Subcutaneous abdominal adipose tissue (tissue), 5 donors: ENCODE results near the gene UXS1.

Experiments used
- H3K27ac ChIP-seq: one replicate; pipeline ENCODE4 v1.7.0; 2013; ENCODE audit warnings: low read depth, mild to moderate bottlenecking, inconsistent platforms, low read length, moderate library complexity
- H3K27me3 ChIP-seq, 5 donors: one replicate each; pipeline ENCODE4 v1.7.0; 2013; ENCODE audit warnings: low read length in 5 of 5, inconsistent platforms in 1 of 5; ENCODE audit not compliant: control insufficient read depth in 5 of 5, insufficient read depth in 4 of 5
- H3K36me3 ChIP-seq, 5 donors: one replicate each; pipeline ENCODE4 v1.7.0; 2013; ENCODE audit warnings: low read length in 5 of 5; ENCODE audit not compliant: control insufficient read depth in 5 of 5, insufficient read depth in 5 of 5
- H3K4me1 ChIP-seq, 5 donors: one replicate each; pipeline ENCODE4 v1.7.0; 2013; ENCODE audit warnings: low read length in 5 of 5, mild to moderate bottlenecking in 3 of 5, moderate library complexity in 1 of 5; ENCODE audit not compliant: control insufficient read depth in 5 of 5, insufficient read depth in 5 of 5
- H3K4me3 ChIP-seq, 5 donors: one replicate each; pipeline ENCODE4 v1.7.0; 2013; ENCODE audit warnings: low read length in 5 of 5, low read depth in 1 of 5
- H3K9ac ChIP-seq, 5 donors: one replicate each; pipeline ENCODE4 v1.7.0; 2013; ENCODE audit warnings: low read length in 5 of 5, mild to moderate bottlenecking in 4 of 5, moderate library complexity in 3 of 5
- H3K9me3 ChIP-seq, 5 donors: one replicate each; pipeline ENCODE4 v1.7.0; 2013; ENCODE audit warnings: low read length in 5 of 5; ENCODE audit not compliant: control insufficient read depth in 5 of 5
- donor health status: healthy.
- donor health status: healthy.
- donor health status: healthy.
- donor health status: healthy.
- donor health status: healthy.

Gene UXS1

DNA sequence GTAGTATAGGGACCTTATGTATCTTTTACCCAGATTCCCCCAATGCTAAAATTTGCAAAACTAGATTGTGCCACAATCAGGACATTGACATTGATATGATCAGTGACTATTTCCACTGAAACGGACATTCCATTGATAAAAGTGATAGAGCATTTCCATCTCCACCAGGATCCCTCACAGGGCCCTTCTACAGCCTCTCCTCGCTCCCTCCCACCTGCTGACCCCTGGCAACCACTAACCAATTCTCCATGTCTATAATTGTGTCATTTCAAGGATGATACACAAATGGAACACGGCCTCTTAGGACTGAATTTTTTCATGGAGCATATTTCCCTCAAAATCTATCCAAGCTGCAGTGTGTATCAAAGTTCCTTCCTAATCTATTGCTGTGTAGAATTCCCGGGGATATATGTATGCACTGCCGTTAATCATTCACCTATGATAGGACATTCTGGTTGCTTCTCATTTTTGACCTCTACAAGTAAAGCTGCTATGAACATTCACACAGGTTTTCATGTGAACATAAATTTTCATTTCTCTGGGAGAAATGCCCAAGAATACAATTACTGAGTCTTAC is 67.3 kb downstream of the UXS1 start:
- no peak overlapping the region for H3K9ac ChIP-seq
- no peaks in the 10 kb centered on the region for H3K27me3 ChIP-seq
- peaks cover 0 to 3% (median 0%) of the 10 kb centered on the region in 5 donors for H3K4me1 ChIP-seq
- H3K4me3 ChIP-seq: no peak overlapping the region
- no peaks in the 10 kb centered on the region for H3K9me3 ChIP-seq
- no peak overlapping the region for H3K27ac ChIP-seq
- H3K36me3 ChIP-seq: peaks cover 4 to 26% (median 21%) of the 10 kb centered on the region in 5 donors

DNA sequence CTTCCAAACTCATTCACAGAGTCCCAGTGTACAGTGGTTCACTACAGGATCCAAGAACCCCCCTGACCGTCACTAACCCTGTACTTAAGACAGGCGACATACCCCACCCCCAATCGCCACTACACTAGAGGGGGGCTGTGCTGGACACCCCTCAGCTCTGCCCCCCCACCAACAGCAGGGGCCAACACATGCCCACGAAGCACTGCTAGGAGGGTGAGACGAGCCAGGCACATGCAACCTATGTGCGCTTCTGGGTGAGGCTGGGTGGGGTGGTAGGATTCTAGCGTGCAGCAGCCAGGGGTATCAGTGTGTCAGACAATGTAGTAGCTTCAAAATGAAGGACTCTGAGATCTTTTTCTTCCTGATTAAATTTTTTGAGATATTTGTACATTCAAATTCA is 67.8 kb downstream of the UXS1 start:
- H3K27me3 ChIP-seq: no peaks in the 10 kb centered on the region
- no peak overlapping the region for H3K27ac ChIP-seq
- H3K4me3 ChIP-seq: no peak overlapping the region
- H3K9ac ChIP-seq: no peak overlapping the region
- peaks cover 0 to 3% (median 0%) of the 10 kb centered on the region in 5 donors for H3K4me1 ChIP-seq
- H3K36me3 ChIP-seq: peaks cover 4 to 31% (median 24%) of the 10 kb centered on the region in 5 donors
- no peaks in the 10 kb centered on the region for H3K9me3 ChIP-seq

DNA sequence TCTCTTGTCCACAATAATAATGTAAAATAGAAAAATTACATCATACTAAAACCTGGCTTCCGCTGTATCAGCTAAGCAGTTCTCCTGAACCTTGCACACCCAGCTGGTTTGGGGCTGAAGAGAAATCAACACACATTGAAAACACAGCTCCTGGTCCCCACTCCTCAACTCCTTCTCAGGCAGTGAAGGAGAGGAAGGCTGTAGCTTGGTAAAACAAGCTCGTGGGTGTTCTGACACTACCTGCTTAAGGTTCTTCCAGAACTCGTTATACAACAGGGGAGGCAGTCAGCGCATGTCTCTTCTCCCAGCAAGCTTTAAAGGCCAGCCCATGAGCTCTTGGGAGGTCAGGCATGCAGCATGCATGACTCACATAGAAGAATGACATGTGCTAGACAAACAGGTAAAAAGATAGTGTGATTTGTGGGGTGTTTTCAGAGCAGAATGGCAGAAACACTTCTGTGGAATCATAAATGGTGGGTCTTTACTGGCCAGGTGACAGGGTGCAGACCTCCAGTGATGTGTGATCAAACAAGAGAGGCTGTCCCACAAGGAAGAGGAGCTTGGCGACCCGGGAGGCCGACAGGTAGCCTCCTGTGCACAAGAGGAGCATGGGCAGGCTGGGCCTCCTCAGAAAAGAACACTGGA is 69.1 kb downstream of the UXS1 start:
- Histone ChIP-seq H3K4me1 (peaks cover 0 to 3% (median 0%) of the 10 kb centered on the region in 5 donors), H3K9me3 (no peaks in the 10 kb centered on the region), H3K27ac (no peak overlapping the region), H3K9ac (no peak overlapping the region), H3K27me3 (no peaks in the 10 kb centered on the region), H3K4me3 (no peak overlapping the region), H3K36me3 (peaks cover 4 to 42% (median 32%) of the 10 kb centered on the region in 5 donors)

DNA sequence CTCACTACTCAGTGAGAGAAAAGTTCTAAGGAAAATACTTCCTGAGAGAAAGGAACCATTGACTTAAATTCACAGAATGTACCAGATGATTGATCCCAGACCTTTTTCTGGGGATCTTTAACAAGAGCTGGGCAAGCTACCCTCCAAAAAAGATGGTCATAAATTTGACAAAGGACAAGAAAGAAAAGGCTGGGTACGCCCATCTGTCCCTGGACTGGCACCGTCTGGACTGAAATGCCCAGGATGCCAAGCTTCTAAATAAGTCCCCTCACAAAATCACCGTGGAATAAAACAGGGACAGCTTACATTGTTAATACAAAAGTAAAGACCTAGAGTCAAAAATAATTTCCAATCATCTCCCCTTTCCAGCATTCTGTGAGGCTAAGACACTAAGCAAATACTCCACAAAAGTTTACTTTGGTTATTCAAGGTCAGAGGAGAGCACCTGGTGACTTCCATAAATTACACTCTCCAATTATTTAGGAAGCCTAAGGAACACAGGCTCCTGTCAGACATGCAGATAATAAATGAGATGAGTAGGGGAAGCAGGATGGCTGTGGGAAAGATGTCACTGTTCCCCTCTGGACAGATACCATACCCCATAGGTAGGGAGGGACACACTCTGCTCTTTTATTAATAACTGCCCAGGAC is 69.9 kb downstream of the UXS1 start:
- Histone ChIP-seq H3K36me3 (peaks cover 4 to 46% (median 35%) of the 10 kb centered on the region in 5 donors), H3K4me1 (peaks cover 0 to 1% (median 0%) of the 10 kb centered on the region in 5 donors)

DNA sequence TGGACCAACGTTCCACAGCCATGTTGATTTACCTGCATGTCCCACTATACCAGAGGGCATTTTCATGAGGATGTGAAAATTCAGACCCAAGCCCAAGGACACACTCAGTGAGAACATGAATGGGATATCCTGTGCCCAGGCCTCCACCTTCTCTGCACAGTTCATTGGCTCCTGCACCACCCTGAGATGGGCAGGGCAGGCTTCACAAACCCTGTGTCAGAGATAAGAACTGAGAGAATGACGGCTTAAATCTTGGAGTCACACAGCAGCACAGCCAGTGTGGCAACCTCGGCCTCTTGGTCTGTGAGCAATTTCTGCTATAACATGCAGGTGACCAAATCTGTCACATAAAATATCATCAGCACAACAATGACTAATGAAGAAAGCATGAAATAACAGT is 71.9 kb downstream of the UXS1 start:
- no peak overlapping the region for H3K4me3 ChIP-seq
- no peaks in the 10 kb centered on the region for H3K4me1 ChIP-seq
- H3K9ac ChIP-seq: no peak overlapping the region
- no peaks in the 10 kb centered on the region for H3K27me3 ChIP-seq
- no peak overlapping the region for H3K27ac ChIP-seq
- H3K9me3 ChIP-seq: no peaks in the 10 kb centered on the region
- peaks cover 4 to 47% (median 35%) of the 10 kb centered on the region in 5 donors for H3K36me3 ChIP-seq

More for the DNA sequence above, 69.9 kb downstream of the UXS1 start:
- Histone ChIP-seq H3K27me3 (no peaks in the 10 kb centered on the region), H3K27ac (no peak overlapping the region), H3K4me3 (no peak overlapping the region), H3K9ac (no peak overlapping the region), H3K9me3 (no peaks in the 10 kb centered on the region)

DNA sequence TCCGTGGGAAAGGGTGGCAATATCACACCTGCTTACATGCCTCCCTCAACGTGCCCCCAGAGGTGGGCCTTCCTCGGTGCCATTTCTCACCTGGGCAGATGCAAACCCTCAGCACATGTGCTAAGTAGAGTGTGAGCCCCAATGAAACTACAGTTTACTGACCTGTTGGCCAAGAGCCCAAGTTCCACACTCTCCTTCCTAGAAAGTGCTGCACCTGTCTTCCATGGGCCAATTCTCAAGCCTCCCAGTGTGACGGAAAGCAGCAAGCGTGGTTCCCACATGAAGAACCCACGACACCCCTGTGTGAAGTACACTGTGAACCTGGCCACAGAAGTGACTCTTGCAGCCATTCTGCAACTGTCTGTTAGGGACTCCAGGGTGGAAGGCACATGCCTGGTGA is 73.7 kb downstream of the UXS1 start:
- no peak overlapping the region for H3K9ac ChIP-seq
- H3K4me3 ChIP-seq: no peak overlapping the region
- no peak overlapping the region for H3K27ac ChIP-seq
- no peaks in the 10 kb centered on the region for H3K9me3 ChIP-seq
- no peaks in the 10 kb centered on the region for H3K27me3 ChIP-seq
- H3K4me1 ChIP-seq: no peaks in the 10 kb centered on the region
- peaks cover 4 to 46% (median 35%) of the 10 kb centered on the region in 5 donors for H3K36me3 ChIP-seq

DNA sequence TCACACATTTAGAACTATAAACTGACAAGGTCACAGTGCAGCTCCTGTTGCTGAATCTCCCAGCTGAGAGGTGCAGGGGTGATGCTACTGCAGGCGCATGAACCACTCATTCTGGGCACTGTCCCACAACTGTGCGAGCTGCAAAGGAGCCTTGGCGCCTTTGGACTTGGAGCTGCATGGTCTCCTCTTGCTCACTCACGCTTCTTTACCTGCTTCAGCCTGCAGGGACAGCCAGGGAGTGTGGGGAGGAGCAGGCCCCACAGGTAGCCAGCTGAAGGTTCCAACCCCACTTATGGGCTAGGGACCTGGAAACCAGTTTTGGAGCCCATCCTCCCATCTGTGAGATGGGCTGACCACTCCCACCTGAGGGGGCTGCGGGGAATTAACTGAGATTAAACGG is 75.0 kb downstream of the UXS1 start:
- Histone ChIP-seq H3K4me3 (no peak overlapping the region), H3K9ac (no peak overlapping the region), H3K27ac (no peak overlapping the region), H3K27me3 (no peaks in the 10 kb centered on the region), H3K36me3 (peaks cover 4 to 45% (median 30%) of the 10 kb centered on the region in 5 donors), H3K9me3 (no peaks in the 10 kb centered on the region), H3K4me1 (no peaks in the 10 kb centered on the region)

DNA sequence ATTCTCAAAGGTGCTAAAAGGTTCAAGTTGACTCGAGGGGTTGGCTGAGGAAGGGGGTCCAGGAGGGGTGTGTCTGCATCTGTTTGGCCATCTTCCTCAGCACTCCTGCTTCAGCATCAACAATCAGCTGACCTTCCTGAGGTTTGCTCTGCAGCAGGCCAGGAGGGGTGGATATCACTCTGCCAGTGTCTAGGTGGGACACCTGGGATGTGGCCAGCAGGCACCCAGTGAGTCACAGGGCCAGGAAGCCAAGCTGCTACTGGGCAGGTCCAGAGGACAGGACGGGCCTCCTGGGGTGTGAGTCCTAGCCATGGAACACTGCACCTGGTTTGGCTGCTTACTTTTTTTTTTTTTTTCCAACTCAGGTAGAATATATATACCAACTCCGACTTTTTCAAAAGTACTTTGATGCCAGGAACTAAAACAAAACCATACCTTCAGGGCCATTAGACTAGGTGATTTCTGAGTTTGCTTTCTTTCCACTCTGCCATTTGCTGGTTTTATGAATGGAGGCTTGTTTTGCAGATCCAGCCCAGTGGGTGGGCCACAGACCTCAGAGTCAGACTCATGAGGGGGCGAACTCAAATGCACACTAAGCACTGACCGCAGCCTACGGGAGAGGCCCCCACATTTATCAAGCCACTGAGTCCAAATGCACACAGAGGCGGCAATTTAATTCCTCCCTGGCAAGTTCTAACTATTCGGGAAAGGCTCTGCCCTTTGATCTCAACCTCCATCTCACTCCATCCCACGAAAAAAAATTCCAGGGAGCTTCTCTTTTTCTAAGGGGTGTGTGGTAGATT is 76.0 kb downstream of the UXS1 start:
- Histone ChIP-seq H3K36me3 (peaks cover 4 to 49% (median 33%) of the 10 kb centered on the region in 5 donors), H3K27ac (no peak overlapping the region), H3K27me3 (no peaks in the 10 kb centered on the region)

DNA sequence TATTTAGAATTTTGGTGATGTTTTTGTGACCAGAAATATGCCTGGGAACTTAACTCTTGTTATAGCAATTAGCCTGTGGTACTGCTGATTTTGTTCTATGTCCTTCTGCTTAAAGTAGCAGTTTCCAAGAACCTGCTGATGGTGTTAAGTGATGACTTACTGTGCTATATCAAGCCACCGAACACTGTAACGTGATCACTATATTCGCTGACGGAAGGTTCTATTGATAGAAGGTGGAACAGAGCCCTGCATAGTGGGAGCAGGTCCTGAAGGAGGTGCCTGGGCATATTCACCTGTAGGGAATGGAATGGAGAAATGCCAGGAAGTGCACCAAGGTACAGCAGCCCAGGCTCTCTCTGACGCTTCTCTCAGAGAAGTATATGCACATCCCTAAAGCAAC is 76.8 kb downstream of the UXS1 start:
- peaks cover under 1 to 50% (median 34%) of the 10 kb centered on the region in 5 donors for H3K36me3 ChIP-seq
- H3K27me3 ChIP-seq: no peaks in the 10 kb centered on the region
- no peak overlapping the region for H3K27ac ChIP-seq
- H3K9ac ChIP-seq: no peak overlapping the region
- no peak overlapping the region for H3K4me3 ChIP-seq
- no peaks in the 10 kb centered on the region for H3K9me3 ChIP-seq
- no peaks in the 10 kb centered on the region for H3K4me1 ChIP-seq

More for the DNA sequence above, 76.0 kb downstream of the UXS1 start:
- Histone ChIP-seq H3K9ac (no peak overlapping the region), H3K4me1 (no peaks in the 10 kb centered on the region), H3K4me3 (no peak overlapping the region), H3K9me3 (no peaks in the 10 kb centered on the region)
